A673 (cell line): ENCODE measurements around the gene WDPCP. TPM values are rescaled to one million over a fixed set of nuclear protein-coding genes. Genes with fewer than 3 reads are reported as not detected.
"Not testable (repeated sequence)": the region's sequence is repeated elsewhere in the genome, so short reads cannot be mapped to it uniquely, and the experiment has no call there.

ENCODE experiments used
- BruUV-seq: library from RNA; stranded (reverse); fragments of 400-500 nt; replicated peaks from 2 replicates; lab custom pipeline; 2021; lab: Mats Ljungman, UMichigan
- CTCF ChIA-PET: fragments of 300-600 bp; sonication (Branson Sonifier 250); formaldehyde crosslinking; loops from one replicate; lab custom pipeline; 2022; ENCODE audit warnings: antibody characterized with exemption; lab: Charles Lee
- POLR2A ChIA-PET: fragments of 300-600 bp; sonication (Branson Sonifier 250); formaldehyde crosslinking; loops from one replicate; lab custom pipeline; 2022; ENCODE audit warnings: antibody characterized with exemption; ENCODE audit not compliant: low non-redundant PET; lab: Charles Lee
- DNase-seq: peaks from one replicate; pipeline ENCODE4 v3.0.0-alpha.2; 2015; ENCODE audit warnings: low spot score
- H3K27ac ChIP-seq: fragments of 200-600 bp; sonication (generic); 2 replicates; pipeline ENCODE4 v1.5.1; 2016; ENCODE audit warnings: mixed run types, low read depth, mild to moderate bottlenecking, mixed read lengths, antibody characterized with exemption, low read length; ENCODE audit not compliant: poor library complexity, severe bottlenecking
- H3K27me3 ChIP-seq: fragments of 200-600 bp; sonication (generic); replicated peaks from 2 replicates; pipeline ENCODE4 v1.6.1; 2017; ENCODE audit warnings: mixed run types, low read depth, mild to moderate bottlenecking, mixed read lengths, antibody characterized with exemption, low read length; ENCODE audit not compliant: insufficient read depth, poor library complexity
- H3K36me3 ChIP-seq: fragments of 200-600 bp; sonication (generic); 2 replicates; pipeline ENCODE4 v1.6.1; 2016; ENCODE audit warnings: mixed run types, mild to moderate bottlenecking, mixed read lengths, antibody characterized with exemption, low read length; ENCODE audit not compliant: insufficient read depth, poor library complexity, severe bottlenecking
- H3K4me1 ChIP-seq: fragments of 200-600 bp; sonication (generic); 2 replicates; pipeline ENCODE4 v1.6.1; 2017; ENCODE audit warnings: mixed run types, mild to moderate bottlenecking, mixed read lengths, antibody characterized with exemption, low read length; ENCODE audit not compliant: insufficient read depth, poor library complexity, severe bottlenecking
- H3K4me3 ChIP-seq: fragments of 200-600 bp; sonication (generic); 2 replicates; pipeline ENCODE4 v1.5.1; 2016; ENCODE audit warnings: low read depth, mixed run types, mild to moderate bottlenecking, mixed read lengths, low read length; ENCODE audit not compliant: poor library complexity, severe bottlenecking
- H3K9me3 ChIP-seq: fragments of 200-600 bp; sonication (generic); 2 replicates; pipeline ENCODE4 v1.6.1; 2016; ENCODE audit warnings: mixed run types, low read depth, mild to moderate bottlenecking, mixed read lengths, antibody characterized with exemption, low read length; ENCODE audit not compliant: poor library complexity, severe bottlenecking
- CTCF ChIP-seq: fragments of 300-800, 200-600 bp; sonication (generic); conservative IDR thresholded peaks from 2 replicates; pipeline ENCODE4 v1.5.1; 2017; ENCODE audit warnings: low read depth, mild to moderate bottlenecking, antibody characterized with exemption, low read length, moderate library complexity, mixed read lengths
- EZH2 ChIP-seq: fragments of 200-600 bp; sonication (generic); IDR thresholded peaks from 2 replicates; pipeline ENCODE4 v1.6.1; 2017; ENCODE audit warnings: borderline replicate concordance, low read depth, mild to moderate bottlenecking, mixed read lengths, antibody characterized with exemption, low read length; ENCODE audit not compliant: poor library complexity, severe bottlenecking
- intact Hi-C: fragments of 100-400 bp; cut with micrococcal nuclease; formaldehyde crosslinking; loops from one replicate; pipeline ENCODE4 v1.10.0; 2022; ENCODE audit not compliant: unreplicated experiment
- total RNA-seq: library from RNA; stranded (reverse); gene quantifications from 2 replicates; pipeline ENCODE4 v1.2.3, GENCODE V29; 2021

WDPCP gene
- total RNA-seq, 1 experiment from 2014 or later = 7.9 TPM

DNA sequence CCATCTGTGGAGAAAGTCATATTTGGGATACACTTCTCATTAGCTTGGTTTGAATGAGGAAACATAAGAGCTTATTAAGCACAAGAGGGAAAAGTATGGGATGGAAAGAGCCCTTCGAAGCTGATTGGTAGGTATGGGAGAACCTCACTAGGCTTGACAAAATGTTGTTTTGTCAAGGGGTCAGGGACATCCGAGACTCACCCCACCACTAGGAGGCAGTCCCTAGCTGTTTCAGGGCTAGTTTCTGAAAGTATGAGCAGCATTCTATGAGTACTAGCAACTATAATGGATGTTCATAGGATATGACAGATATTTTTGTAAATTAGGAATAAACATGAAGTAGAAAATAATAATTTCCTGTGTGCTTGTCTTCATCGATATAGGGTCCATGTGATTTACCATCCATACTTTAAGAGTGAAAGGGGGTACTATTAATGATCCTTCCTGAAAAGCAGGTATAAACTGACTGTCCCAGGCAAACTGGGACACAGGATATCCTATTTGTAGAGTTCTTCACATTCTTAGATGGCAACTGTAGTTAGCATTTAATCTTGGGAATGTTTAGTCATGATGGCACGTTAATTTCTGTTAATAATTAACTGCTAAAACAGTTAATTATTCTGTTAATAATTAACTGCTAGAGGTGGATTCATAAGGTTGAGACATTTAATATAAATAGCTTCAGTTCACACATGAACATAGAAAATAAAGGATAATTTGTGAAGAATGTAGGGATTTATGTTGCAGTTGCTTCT is 509.2 kb downstream of the WDPCP start:
- TF ChIP-seq CTCF = peak; percentile 50
- no peak for TF ChIP-seq EZH2

GRCh38 chr2:63074399-63074798 is 513.9 kb downstream of the WDPCP start:
- H3K9me3 ChIP-seq, H3K36me3 ChIP-seq, H3K4me1 ChIP-seq, H3K27ac ChIP-seq, POLR2A ChIA-PET, H3K4me3 ChIP-seq, BruUV-seq, DNase-seq, H3K27me3 ChIP-seq, intact Hi-C loops, CTCF ChIA-PET: not testable (repeated sequence)

More for the DNA sequence above, 509.2 kb downstream of the WDPCP start:
- Histone ChIP-seq H3K4me3 (no peak overlapping the region), H3K27ac (no peak overlapping the region), H3K36me3 (no peaks in the 10 kb centered on the region), H3K27me3 (no peaks in the 10 kb centered on the region), H3K9me3 (no peaks in the 10 kb centered on the region), H3K4me1 (no peaks in the 10 kb centered on the region)
- intact Hi-C loops = no loop called here
- CTCF ChIA-PET = interaction anchor here (0.8 kb wide), 1 partner anchor 23 kb away, joined by 3 read pairs; no protein-coding TSS in a partner anchor
- peak; percentile 33 for DNase-seq
- POLR2A ChIA-PET = interaction anchor here (0.7 kb wide), 1 partner anchor 513 kb away, joined by 3 read pairs; no protein-coding TSS in a partner anchor
- no TSS peak for BruUV-seq

DNA sequence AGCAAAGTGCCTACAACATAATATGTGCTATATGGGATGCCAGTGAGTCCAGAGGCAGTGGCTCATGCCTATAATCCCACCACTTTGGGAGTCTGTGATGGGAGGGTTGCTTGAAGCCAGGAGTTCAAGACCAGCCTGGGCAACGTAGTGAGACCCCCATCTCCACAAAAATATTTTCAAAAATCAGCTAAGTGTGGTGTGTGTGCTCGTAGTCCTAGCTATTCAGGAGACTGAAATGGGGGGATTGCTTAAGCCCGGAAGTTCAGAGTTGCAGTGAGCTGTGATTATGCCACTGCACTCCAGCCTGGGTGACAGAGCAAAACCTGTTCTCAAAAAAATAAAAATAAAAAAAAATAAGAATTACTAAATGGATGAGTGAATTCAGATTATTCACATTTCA is 514.3 kb downstream of the WDPCP start:
- Histone ChIP-seq H3K27me3 (peaks cover 5% of the 10 kb centered on the region), H3K36me3 (no peaks in the 10 kb centered on the region), H3K27ac (no peak overlapping the region), H3K4me3 (no peak overlapping the region), H3K9me3 (no peaks in the 10 kb centered on the region), H3K4me1 (no peaks in the 10 kb centered on the region)
- DNase-seq = no peak
- ChIA-PET POLR2A (no interaction called here), CTCF (no interaction called here)
- BruUV-seq = no TSS peak
- intact Hi-C loops = no loop called here
- TF ChIP-seq CTCF (no peak), EZH2 (no peak)
